C1 segment of cervical spinal cord (tissue), 14 donors: ENCODE data around the gene TFDP1.
"Not testable (repeated sequence)": the region's sequence is repeated elsewhere in the genome, so short reads cannot be mapped to it uniquely, and the experiment has no call there.

Experiments used
- DNase-seq, 14 donors: peaks; one replicate each; lab custom pipeline; 2025; lab: John Stamatoyannopoulos, UW

TFDP1 gene

DNA sequence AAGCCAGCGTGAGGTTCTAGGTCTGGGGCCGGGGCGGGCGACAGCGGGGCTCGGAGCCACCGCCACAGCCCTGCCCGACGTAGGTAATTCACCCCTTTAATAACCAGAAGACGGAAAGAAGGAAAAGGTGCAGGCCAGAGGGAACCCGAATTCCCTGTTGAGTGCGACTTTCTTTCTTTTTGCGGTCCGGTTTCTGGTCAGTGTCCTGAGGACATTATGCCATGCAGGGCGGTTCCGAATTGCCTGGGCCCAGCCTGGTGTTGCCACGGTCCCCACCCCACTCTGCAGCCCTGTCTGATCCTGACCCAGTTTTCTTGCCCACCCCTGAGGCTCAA lies 18.4 kb upstream of the TFDP1 start:
- DNase-seq: no peak

DNA sequence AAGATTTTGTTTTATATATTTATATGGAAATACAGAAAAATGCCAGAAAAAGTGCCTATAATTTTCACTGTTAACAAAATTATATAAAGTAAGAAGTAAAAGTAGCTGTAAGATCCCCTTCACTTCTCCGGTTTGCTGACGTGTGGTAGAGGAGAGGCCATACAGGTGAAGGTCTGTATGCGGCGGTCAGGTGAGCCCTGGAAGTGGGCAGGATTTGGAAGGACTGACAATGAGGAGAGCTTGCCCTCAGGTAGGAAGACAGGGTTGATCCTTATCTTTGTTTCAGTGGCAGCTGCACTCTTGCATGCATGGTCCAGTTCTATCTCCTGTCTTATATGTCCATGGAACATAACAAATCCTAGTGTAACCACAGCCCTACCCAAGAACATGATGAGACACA lies 16.9 kb upstream of the TFDP1 start:
- DNase-seq: no peak

DNA sequence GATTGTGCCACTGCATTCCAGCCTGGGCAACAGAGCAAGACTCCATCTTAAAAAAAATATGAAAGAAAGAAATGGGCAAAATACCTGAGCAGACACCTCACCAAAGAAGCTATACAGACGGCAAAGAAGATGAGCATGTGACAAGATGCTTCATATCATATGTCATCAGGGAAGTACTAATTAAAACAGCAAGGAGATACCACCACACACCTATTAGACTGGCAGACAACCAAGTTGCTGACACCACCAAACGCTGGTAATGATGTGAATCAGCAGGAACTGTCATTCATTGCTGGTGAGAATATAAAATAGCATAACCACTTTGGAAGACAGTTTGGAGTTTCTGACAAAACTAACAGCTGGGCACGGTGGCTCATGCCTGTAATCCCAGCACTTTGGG lies 11.5 kb upstream of the TFDP1 start:
- no peak for DNase-seq

DNA sequence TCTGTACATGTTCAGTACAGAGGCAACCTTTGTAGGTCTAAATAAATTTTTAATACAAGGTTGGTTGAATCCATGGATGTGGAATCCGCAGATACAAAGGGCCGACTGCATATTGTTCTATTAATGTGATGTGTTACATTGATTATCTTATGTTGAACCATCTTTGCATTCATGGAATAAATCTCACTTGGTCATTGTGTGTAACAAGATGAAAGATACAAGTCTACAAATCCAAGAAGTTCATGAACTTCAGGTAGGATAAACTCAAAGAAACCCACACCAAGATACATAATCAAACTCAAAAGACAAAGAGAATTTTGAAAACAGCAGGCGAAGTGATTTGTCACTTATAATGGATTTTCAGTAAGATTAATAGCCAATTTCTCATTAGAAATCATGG lies 8.0 kb upstream of the TFDP1 start:
- DNase-seq: no peak

DNA sequence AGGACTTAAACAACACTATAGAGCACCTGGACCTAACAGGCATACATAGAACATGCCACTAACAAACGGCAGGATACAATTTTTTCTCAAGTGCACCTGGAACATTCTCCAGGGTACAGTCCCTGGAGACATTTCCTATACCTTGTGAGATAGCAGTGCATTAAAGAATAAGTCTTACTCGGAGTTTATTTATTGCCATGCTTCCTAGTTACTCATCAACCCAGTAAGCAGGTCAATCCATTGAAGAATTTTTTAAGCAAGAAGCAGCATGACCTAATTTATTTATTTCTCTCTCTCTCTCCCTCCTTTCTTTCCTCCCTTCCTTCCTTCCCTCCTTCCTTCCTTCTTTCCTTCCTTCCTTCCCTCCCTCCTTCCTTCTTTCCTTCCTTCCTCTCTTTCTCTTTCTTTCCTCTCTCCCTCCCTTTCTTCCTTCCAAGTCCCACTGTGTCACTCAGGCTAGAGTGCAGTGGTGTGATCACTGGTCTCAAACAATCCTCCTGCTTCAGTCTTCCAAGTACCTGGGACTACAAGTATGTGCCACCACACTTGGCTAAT lies 6.6 kb upstream of the TFDP1 start:
- no peak for DNase-seq

DNA sequence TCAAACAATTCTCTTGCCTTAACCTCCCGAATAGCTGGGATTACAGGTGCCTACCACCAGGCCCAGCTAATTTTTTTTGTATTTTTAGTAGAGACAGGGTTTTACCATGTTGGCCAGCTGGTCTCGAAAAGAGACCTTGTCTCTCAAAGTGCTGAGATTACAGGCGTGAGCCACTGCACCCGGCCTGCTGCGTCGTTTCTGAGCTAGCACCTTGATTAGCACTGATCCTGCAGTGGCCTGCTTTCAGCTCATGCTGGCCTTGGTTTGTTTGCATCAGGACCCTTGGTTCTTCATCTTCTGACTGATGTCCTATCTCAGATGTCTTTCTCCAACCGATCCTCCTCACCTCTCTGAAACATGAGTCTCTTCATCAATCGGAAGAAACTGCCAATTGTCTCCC lies 4.9 kb upstream of the TFDP1 start:
- no peak for DNase-seq

DNA sequence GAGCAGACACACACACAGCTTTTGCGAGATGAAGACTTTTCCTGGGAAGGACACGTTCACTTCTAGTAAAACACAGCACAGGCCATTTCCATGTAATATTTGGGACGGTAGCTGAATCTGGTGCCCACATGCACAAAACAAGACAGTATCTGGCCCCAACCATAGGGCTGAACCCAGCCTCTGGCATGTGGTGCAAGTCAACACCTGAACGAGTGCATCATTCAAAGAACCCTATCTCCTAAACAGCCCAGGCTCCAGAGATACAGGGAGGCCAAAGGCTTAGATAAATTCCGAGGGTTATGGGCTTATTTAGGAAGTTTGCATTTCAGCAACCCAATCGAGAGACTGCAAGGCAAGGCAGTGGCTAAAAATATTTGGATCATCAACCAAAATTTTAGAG lies 2.7 kb upstream of the TFDP1 start:
- DNase-seq: no peak

DNA sequence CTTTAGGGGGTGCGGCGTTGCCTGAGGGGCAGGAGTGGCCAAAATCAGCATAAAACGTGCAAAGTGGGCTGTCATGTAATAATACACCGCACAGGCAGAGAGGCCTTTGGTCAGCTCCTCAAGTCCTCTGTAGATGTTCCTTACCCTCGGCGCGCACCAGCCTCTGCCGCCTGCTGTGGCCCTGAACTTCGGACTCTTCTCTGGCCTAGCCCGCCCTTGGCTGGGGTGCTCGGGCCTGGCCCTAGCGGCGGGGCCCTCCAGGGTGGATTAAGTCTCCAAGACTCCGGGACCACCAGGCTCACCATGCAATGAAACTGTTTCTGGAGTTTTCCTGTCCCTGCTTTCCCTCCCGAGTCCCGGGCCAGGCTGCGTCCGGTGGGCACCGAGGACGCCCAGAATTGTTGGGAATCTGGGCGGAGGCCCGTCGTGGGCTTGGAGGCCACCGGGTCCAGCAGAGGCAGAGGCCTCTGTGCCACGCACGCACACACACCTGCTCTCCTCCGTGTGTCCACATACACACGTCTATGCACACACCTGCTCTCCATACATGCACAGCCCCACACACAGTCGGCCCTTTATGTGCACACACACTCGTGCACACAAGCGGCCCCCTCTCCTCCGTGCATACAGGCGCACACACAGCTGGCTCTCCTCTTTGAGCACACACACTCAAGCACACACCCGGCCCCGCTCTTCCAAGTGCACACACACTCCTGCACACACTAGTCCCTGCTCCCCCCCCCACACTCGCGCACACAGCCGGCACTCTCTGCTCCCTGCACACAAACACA lies 1.5 kb upstream of the TFDP1 start:
- DNase-seq: no peak

DNA sequence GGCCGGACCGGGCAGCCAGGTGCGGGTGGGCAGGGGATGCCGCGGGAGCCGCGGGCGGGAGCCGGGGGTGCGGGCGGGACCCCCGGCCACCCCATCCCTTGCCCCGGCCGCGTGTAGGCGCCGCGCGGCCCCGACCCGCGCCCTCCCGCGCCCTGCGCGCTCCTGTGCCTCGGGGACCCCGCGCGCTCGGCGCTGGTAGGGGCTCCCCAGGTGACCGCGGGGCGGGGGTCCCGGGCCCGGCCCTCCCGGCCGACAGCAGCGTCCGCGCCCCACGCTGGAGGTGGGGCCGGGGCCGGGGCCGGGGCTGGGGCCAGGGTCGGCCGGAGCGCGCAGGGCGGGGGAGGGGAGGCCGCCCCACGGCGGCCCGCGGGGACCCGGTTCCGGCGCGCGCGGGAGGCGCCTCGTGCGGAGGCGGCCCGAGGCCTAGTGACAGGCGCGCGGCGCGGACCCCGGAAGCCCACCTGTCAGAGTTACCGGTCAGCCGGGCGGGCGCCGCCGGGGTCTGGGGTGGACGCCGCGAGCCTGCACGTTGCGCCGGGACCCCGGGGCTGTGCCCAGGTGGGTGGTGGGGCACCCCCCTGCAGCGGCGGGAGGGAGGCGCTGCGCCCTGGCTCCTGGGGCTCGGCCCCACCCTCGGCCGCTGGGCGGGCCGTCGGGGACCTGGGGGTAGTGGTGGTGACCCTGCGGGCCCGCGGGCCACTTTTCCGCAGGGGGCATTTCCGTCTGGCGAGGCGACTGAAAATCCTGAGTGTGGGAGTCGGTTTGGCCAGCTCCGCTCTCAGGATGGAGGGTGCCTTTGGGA lies 518 bp downstream of the TFDP1 start:
- DNase-seq: no peak

DNA sequence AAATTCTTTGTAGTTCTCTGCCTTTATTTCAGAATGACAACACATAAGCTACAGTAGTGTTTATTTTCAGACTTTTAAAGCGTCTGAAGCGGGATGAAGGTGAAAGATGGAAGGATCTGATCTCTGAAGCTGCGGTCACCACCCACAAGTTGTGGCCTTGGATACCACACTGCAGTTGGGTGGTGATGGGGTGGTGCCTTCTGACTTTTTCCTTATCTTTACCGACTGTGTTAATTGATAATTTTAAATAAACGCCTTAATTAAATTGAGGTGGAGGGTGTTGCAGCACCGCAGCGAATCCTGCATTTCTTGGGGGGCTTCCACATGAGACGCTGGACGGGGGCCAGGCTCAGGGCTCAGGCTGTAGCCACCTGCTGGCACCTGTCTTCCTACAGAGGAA lies 1.3 kb downstream of the TFDP1 start:
- DNase-seq: no peak

DNA sequence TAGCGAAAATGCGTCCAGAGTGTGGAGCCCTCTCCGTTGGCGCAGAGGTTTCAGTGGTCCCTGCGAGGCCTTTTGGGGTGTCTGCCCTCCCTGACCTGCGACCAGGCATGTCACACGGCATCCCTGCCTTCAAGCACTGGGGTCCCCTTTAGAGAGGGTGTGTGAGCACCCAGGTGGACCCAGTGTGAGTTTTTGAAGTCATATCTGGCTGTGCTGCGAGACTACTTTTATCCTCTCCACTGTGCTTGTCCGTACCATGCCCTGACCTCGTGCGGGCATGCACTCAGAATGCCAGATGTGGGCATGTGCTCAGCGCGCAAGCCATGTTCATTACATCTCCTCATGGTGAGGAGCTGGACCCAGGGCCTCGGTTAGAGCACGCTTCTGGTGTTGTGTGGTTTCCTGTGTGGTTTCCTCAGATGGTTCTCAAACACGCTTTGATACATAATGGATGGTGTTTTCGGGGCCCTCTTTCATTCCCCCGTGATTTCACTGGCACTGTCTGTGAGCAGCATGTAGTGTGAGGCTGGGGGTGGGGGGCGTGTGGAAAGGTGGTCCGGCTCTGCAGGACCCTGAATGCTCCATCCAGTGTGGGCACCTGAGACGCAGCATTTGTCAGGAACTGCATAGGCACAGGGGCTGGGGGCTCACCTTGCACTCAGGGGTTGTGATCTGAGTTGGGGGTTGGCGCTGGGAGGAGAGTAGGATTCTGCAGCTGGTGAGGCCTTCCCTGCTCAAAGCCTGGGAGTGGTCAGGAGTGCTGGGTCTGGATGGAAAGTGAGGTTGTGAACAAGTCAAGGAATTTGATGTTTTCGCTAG lies 2.3 kb downstream of the TFDP1 start:
- DNase-seq: no peak

DNA sequence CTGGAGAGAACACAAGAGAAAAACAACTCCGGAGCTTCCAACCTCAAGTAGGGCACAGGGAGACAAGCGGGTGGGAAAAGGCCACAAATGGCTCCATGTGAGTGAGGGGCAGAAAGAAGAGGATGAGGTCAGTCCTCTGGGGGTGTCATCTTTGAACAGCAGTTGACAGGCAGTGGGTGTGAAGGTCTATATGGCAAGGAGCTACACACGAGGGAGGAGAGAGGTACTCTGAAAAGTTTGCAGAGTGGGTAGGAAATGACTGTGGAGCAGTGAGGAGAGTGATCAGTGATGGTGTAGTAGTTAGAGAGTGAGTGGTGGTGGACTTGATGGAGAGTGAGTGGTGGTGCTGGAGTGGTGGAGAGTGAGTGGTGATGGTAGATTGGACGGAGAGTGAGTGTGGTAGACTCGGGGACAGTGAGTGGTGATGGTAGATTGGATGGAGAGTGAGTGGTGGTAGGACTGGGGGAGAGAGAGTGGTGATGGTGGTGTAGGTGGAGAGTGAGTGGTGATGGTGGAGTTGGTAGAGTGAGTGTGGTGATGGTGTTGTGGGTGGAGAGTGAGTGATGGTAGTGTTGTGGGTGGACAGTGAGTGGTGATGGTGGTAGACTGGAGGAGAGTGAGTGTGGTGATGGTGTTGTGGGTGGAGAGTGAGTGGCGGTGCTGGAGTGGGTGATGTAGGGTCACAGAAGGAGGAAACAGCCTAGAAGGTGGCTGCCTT lies 4.0 kb downstream of the TFDP1 start:
- DNase-seq: no peak

DNA sequence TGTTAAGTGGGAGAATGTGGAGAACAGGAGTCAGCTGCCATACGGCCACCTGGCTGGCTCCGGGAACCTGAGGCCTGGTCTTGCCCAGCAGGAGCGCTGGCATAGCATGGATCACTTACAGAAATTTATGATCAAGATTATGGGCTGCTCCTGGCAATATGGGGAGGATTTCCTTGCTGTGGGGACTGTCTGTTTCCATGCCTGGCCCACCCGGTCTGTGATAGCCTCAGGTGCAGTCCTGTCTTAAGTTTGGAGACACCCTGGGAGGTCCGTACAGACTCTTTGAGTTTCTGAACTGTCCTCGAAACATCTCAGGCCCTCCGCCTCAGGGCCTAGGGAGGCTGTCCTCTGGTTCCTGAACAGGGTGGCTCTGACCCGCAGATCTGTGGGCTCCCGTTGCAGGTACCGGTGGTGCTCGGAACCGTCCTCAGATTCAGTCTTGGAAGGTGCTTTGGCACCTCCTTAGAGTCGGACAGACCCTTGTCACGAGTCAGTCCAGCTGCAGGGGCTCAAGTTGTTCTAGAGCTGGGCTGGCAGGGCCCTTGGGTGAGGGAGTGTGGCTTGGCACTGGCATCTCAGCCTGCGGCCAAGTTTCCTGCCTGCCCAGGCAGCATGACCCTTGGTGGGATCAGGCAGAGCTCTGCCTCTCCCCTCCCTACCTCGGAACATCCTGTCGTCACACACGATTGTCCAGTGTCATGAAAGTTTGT lies 4.9 kb downstream of the TFDP1 start:
- DNase-seq: no peak

DNA sequence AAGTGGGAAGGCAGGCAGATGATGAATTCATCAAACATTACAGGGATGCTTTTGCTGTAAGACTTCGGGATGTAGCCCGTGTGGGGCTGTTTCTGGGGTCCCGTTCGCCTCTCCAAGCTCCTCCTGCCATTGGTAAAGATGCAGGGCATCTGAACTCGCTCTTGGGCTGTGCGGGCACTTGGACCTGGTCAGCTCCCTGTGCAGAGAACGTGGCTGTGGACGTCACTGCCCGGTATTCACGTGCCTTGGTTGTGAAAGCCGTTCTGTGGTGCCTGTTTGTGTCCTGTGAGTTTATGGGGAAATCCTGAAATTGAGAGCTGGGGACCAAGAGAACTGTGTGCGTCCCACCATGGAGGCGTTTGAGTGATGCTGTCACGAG lies 5.4 kb downstream of the TFDP1 start:
- DNase-seq: no peak

DNA sequence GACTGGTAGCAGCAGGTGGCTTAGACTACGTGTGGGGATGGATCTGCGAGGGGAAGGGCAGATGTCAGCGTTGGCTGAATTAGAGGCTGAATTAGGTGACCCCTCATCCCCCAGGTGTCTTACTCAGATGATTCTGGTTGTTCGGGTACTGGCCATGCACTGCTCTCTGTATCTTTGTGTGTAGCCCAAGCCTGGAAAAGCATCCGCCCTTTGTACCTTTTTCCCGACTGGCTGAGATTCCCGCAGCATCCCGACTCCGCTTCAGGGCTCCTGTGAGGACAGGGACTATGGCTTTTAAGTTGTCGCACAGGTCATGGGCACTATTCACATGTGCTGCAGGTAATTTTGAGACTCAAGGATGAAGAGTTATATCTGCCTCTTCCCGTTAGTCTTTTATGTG lies 7.2 kb downstream of the TFDP1 start:
- no peak for DNase-seq

DNA sequence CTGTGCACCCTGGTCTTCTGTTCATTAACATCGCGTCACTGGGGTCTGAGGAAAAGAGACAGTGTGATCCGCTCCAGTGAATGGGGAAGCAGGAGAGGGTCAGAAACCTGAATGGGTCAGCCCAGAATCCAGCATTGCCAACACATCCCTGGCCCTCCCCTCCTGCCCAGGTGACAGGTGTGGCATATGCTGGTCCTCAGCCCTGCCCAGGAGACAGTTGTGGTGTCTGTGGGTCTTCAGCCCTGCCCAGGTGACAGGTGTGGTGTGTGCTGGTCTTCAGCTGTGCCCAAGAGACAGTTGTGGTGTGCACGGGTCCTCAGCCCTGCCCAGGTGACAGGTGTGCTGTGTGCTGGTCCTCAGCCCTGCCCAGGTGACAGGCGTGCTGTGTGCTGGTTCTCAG lies 8.0 kb downstream of the TFDP1 start:
- no peak for DNase-seq

DNA sequence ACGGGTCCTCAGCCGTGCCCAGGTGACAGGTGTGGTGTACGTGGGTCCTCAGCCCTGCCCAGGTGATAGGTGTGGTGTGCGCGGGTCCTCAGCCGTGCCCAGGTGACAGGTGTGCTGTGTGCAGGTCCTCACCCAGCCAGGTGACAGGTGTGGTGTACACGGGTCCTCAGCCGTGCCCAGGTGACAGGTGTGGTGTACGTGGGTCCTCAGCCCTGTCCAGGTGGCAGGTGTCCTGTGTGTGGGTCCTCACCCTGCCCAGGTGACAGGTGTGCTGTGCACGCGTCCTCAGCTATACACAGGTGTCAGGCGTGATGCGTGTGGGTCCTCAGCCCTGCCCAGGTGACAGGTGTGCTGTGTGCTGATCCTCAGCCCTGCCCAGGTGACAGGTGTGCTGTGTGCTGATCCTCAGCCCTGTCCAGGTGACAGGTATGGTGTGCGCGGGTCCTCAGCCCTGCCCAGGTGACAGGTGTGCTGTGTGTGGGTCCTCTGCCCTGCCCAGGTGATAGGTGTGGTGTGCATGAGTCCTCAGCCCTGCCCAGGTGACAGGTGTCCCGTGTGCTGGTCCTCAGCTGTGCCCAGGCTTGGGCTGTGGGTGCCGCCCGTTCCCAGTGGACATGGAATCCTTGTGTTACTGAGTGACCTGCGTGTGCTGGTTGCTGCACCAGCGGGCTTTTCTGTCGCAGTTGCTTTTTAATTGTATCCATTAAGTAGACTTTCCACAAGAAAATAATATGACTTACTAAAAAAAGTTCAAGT lies 9.7 kb downstream of the TFDP1 start:
- DNase-seq: not testable (repeated sequence)

DNA sequence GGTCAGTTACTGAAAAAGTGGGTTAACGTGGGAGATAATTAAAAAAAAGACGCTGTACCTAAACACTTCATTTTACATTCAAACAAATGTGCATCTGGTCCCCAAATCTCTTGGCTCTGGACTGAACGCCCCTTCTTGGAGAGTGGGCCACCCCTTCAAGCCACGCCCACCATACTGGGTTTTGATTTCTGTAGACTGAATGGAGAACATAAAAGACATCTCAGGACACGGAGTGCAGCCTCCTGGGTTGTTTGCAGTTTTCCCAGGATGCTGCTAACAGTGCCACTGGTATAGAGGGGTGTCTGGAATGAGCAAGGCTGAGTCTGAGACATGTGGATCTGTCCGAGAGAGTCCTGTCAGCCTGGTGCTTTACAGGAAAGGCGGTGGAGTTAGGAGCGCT lies 10.6 kb downstream of the TFDP1 start:
- DNase-seq: no peak

DNA sequence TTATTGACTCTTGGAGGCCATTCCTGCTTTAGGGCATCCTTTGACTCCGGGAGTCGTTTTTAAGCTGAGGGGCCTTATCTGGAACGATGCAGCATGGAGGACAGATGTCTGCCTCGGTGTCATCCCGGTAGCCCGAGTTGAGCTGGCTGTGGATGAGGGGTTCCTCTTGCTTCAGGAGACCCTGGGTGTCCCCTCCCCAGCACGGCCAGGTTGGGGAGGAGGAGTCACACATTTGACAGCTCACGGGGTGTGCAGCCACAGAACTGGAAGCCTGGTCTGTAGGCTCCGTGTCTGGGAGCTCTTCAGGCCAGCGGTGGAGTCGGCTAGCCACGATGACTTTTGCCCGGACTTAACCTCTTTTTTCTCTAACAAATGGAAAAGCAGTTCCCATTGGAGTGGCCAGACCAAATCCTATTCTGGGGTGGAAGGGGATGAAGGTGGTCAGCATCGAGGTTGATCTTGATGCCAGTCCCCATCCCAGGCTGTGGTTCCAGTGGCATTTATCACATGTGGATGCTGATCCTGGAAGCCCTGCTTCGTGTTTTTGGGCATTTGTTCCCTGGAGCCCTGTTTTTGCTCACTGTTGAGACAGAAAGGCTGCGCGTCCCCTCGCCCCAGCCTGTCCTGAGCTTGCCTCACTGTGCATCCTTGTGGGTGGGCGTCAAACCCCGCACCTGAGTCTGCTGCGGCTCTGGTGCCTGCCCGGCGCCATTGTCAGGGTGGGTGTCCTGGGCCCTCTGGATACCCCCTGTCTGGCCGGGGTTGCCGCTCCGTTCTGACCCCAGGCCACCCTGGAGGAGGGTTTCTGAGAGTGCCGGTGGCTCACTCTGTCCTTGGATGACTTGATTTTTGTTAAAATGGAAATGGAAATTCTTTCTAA lies 12.0 kb downstream of the TFDP1 start:
- DNase-seq: no peak
